ENCODE measurements around the gene CERS6. TPM values are rescaled to one million over a fixed set of nuclear protein-coding genes. Genes with fewer than 3 reads are reported as not detected.
A peak's percentile ranks its signal among the peaks of the same experiment; 100 is the strongest.

Gene CERS6
- total and polyA plus RNA-seq, 4 donors = 4.3 to 10.6 (median 6.4) TPM

- ATAC-seq (ENCODE audit: low FRiP score) (no peak), DNase-seq (no peak)
- Histone ChIP-seq H3K27ac (ENCODE audit: low read depth in 1 of 2, low read length in 2 of 2) (no peak overlapping the region), H3K36me3 (ENCODE audit: control insufficient read depth in 1 of 2, insufficient read depth in 2 of 2, low read length in 1 of 2) (no peaks in the 10 kb centered on the region), H3K4me3 (ENCODE audit: low read length in 2 of 2) (no peak overlapping the region), H3K4me1 (ENCODE audit: control insufficient read depth in 1 of 2, insufficient read depth in 2 of 2, low read length in 2 of 2) (peaks cover 0 to 3% of the 10 kb centered on the region in 2 donors), H3K9me3 (ENCODE audit: control insufficient read depth, low read length) (no peaks in the 10 kb centered on the region), H3K27me3 (ENCODE audit: control insufficient read depth in 1 of 2, insufficient read depth in 2 of 2, low read length in 1 of 2) (no peaks in the 10 kb centered on the region)
- intact Hi-C loops (cut with DNase I) = loop anchor here in 1 of 2 donors (10.0 kb wide), 1 partner anchor 184 kb away; no protein-coding TSS in a partner anchor
- 89 to 90% methylated on average over 5 of the region's 5 CpGs for WGBS, 2 donors
Measured at GRCh38 chr2:168450732-168451131, 5.3 kb upstream of the CERS6 start.

GRCh38 chr2:168452781-168453180 lies 3.3 kb upstream of the CERS6 start:
- intact Hi-C loops (cut with DNase I) = loop anchor here in 1 of 2 donors (10.0 kb wide), 1 partner anchor 182 kb away; no protein-coding TSS in a partner anchor
- Histone ChIP-seq H3K9me3 (ENCODE audit: control insufficient read depth, low read length) (no peaks in the 10 kb centered on the region), H3K4me3 (ENCODE audit: low read length in 2 of 2) (no peak overlapping the region), H3K27ac (ENCODE audit: low read depth in 1 of 2, low read length in 2 of 2) (no peak overlapping the region), H3K36me3 (ENCODE audit: control insufficient read depth in 1 of 2, insufficient read depth in 2 of 2, low read length in 1 of 2) (no peaks in the 10 kb centered on the region), H3K27me3 (ENCODE audit: control insufficient read depth in 1 of 2, insufficient read depth in 2 of 2, low read length in 1 of 2) (no peaks in the 10 kb centered on the region), H3K4me1 (ENCODE audit: control insufficient read depth in 1 of 2, insufficient read depth in 2 of 2, low read length in 2 of 2) (peaks cover 0 to 3% of the 10 kb centered on the region in 2 donors)
- WGBS, 2 donors = 96 to 98% methylated on average over 3 of the region's 3 CpGs
- ATAC-seq (ENCODE audit: low FRiP score) (no peak), DNase-seq (no peak)

- Histone ChIP-seq H3K4me3 (ENCODE audit: low read length in 2 of 2) (no peak overlapping the region), H3K27me3 (ENCODE audit: control insufficient read depth in 1 of 2, insufficient read depth in 2 of 2, low read length in 1 of 2) (no peaks in the 10 kb centered on the region), H3K4me1 (ENCODE audit: control insufficient read depth in 1 of 2, insufficient read depth in 2 of 2, low read length in 2 of 2) (peaks cover 0 to 3% of the 10 kb centered on the region in 2 donors), H3K36me3 (ENCODE audit: control insufficient read depth in 1 of 2, insufficient read depth in 2 of 2, low read length in 1 of 2) (no peaks in the 10 kb centered on the region), H3K9me3 (ENCODE audit: control insufficient read depth, low read length) (no peaks in the 10 kb centered on the region), H3K27ac (ENCODE audit: low read depth in 1 of 2, low read length in 2 of 2) (no peak overlapping the region)
- intact Hi-C loops (cut with DNase I) = loop anchor here in 1 of 2 donors (10.0 kb wide), 1 partner anchor 181 kb away; no protein-coding TSS in a partner anchor
- DNase-seq = no peak
- 93 to 96% methylated on average over 3 of the region's 3 CpGs for WGBS, 2 donors
- ATAC-seq (ENCODE audit: low FRiP score) = no peak
Measured at GRCh38 chr2:168453404-168453803, 2.7 kb upstream of the CERS6 start.

GRCh38 chr2:168454737-168455644 lies 1.1 kb upstream of the CERS6 start:
- H3K4me1 ChIP-seq (ENCODE audit: control insufficient read depth in 1 of 2, insufficient read depth in 2 of 2, low read length in 2 of 2) = peaks cover 0 to 3% of the 10 kb centered on the region in 2 donors
- DNase-seq = no peak
- H3K9me3 ChIP-seq (ENCODE audit: control insufficient read depth, low read length) = no peaks in the 10 kb centered on the region
- H3K27ac ChIP-seq (ENCODE audit: low read depth in 1 of 2, low read length in 2 of 2) = no peak overlapping the region
- H3K4me3 ChIP-seq (ENCODE audit: low read length in 2 of 2) = peak overlapping the region in 1 of 2 donors; percentile 84
- intact Hi-C loops (cut with DNase I) = loop anchor here in 1 of 2 donors (5.0 to 10.0 kb wide), 2 partner anchors 57 to 180 kb away; no protein-coding TSS in a partner anchor
- no peak for ATAC-seq (ENCODE audit: low FRiP score)
- no peaks in the 10 kb centered on the region for H3K36me3 ChIP-seq (ENCODE audit: control insufficient read depth in 1 of 2, insufficient read depth in 2 of 2, low read length in 1 of 2)
- H3K27me3 ChIP-seq (ENCODE audit: control insufficient read depth in 1 of 2, insufficient read depth in 2 of 2, low read length in 1 of 2) = no peaks in the 10 kb centered on the region
- WGBS, 2 donors = 62 to 65% methylated on average over 6 of the region's 6 CpGs

GRCh38 chr2:168456521-168457189 lies 583 bp downstream of the CERS6 start:
- WGBS, 2 donors = 0 to 1% methylated on average over 54 to 61 of the region's 61 CpGs
- Histone ChIP-seq H3K36me3 (ENCODE audit: control insufficient read depth in 1 of 2, insufficient read depth in 2 of 2, low read length in 1 of 2) (no peaks in the 10 kb centered on the region), H3K4me3 (ENCODE audit: low read length in 2 of 2) (peak overlapping the region; percentile 84), H3K27me3 (ENCODE audit: control insufficient read depth in 1 of 2, insufficient read depth in 2 of 2, low read length in 1 of 2) (no peaks in the 10 kb centered on the region), H3K27ac (ENCODE audit: low read depth in 1 of 2, low read length in 2 of 2) (no peak overlapping the region), H3K4me1 (ENCODE audit: control insufficient read depth in 1 of 2, insufficient read depth in 2 of 2, low read length in 2 of 2) (peaks cover 0 to 3% of the 10 kb centered on the region in 2 donors), H3K9me3 (ENCODE audit: control insufficient read depth, low read length) (no peaks in the 10 kb centered on the region)
- intact Hi-C loops (cut with DNase I) = loop anchor here in 1 of 2 donors (5.0 to 10.0 kb wide), 2 partner anchors 56 to 178 kb away; no protein-coding TSS in a partner anchor
- ATAC-seq (ENCODE audit: low FRiP score) (peak; percentile 67), DNase-seq (peak; percentile 56 to 80)

- no peak for DNase-seq
- peaks cover 0 to 3% of the 10 kb centered on the region in 2 donors for H3K4me1 ChIP-seq (ENCODE audit: control insufficient read depth in 1 of 2, insufficient read depth in 2 of 2, low read length in 2 of 2)
- H3K27ac ChIP-seq (ENCODE audit: low read depth in 1 of 2, low read length in 2 of 2) = no peak overlapping the region
- no peak for ATAC-seq (ENCODE audit: low FRiP score)
- H3K4me3 ChIP-seq (ENCODE audit: low read length in 2 of 2) = peak overlapping the region; percentile 84
- intact Hi-C loops (cut with DNase I) = loop anchor here in 1 of 2 donors (5.0 to 10.0 kb wide), 2 partner anchors 55 to 177 kb away; no protein-coding TSS in a partner anchor
- no peaks in the 10 kb centered on the region for H3K27me3 ChIP-seq (ENCODE audit: control insufficient read depth in 1 of 2, insufficient read depth in 2 of 2, low read length in 1 of 2)
- WGBS, 2 donors = 33 to 40% methylated on average over 17 of the region's 17 CpGs
- no peaks in the 10 kb centered on the region for H3K36me3 ChIP-seq (ENCODE audit: control insufficient read depth in 1 of 2, insufficient read depth in 2 of 2, low read length in 1 of 2)
- no peaks in the 10 kb centered on the region for H3K9me3 ChIP-seq (ENCODE audit: control insufficient read depth, low read length)
Measured at GRCh38 chr2:168457190-168457895, 1.3 kb downstream of the CERS6 start.

GRCh38 chr2:168458139-168458538 lies 2.1 kb downstream of the CERS6 start:
- Histone ChIP-seq H3K27me3 (ENCODE audit: control insufficient read depth in 1 of 2, insufficient read depth in 2 of 2, low read length in 1 of 2) (no peaks in the 10 kb centered on the region), H3K9me3 (ENCODE audit: control insufficient read depth, low read length) (no peaks in the 10 kb centered on the region), H3K4me3 (ENCODE audit: low read length in 2 of 2) (no peak overlapping the region), H3K4me1 (ENCODE audit: control insufficient read depth in 1 of 2, insufficient read depth in 2 of 2, low read length in 2 of 2) (peaks cover 0 to 3% of the 10 kb centered on the region in 2 donors), H3K27ac (ENCODE audit: low read depth in 1 of 2, low read length in 2 of 2) (no peak overlapping the region), H3K36me3 (ENCODE audit: control insufficient read depth in 1 of 2, insufficient read depth in 2 of 2, low read length in 1 of 2) (no peaks in the 10 kb centered on the region)
- ATAC-seq (ENCODE audit: low FRiP score) (no peak), DNase-seq (no peak)
- intact Hi-C loops (cut with DNase I) = loop anchor here in 1 of 2 donors (5.0 to 10.0 kb wide), 2 partner anchors 54 to 177 kb away; no protein-coding TSS in a partner anchor
- WGBS, 2 donors = 61 to 78% methylated on average over 1 of the region's 1 CpG

GRCh38 chr2:168459256-168459655 lies 3.2 kb downstream of the CERS6 start:
- H3K27ac ChIP-seq (ENCODE audit: low read depth in 1 of 2, low read length in 2 of 2) = no peak overlapping the region
- peaks cover 0 to 3% of the 10 kb centered on the region in 2 donors for H3K4me1 ChIP-seq (ENCODE audit: control insufficient read depth in 1 of 2, insufficient read depth in 2 of 2, low read length in 2 of 2)
- intact Hi-C loops (cut with DNase I) = loop anchor here in 1 of 2 donors (5.0 to 10.0 kb wide), 2 partner anchors 53 to 176 kb away; no protein-coding TSS in a partner anchor

More at GRCh38 chr2:168459256-168459655, 3.2 kb downstream of the CERS6 start:
- Histone ChIP-seq H3K27me3 (ENCODE audit: control insufficient read depth in 1 of 2, insufficient read depth in 2 of 2, low read length in 1 of 2) (no peaks in the 10 kb centered on the region), H3K9me3 (ENCODE audit: control insufficient read depth, low read length) (no peaks in the 10 kb centered on the region), H3K4me3 (ENCODE audit: low read length in 2 of 2) (no peak overlapping the region), H3K36me3 (ENCODE audit: control insufficient read depth in 1 of 2, insufficient read depth in 2 of 2, low read length in 1 of 2) (no peaks in the 10 kb centered on the region)
- 93 to 94% methylated on average over 4 of the region's 4 CpGs for WGBS, 2 donors
- no peak for ATAC-seq (ENCODE audit: low FRiP score)
- DNase-seq = no peak
